NCI-H1930 (cell line): ENCODE results near the gene MBNL3.

Experiments
- DNase-seq, 2 experiments: peaks; one replicate each; lab custom pipeline; 2025; lab: John Stamatoyannopoulos, UW

Gene MBNL3, protein sequence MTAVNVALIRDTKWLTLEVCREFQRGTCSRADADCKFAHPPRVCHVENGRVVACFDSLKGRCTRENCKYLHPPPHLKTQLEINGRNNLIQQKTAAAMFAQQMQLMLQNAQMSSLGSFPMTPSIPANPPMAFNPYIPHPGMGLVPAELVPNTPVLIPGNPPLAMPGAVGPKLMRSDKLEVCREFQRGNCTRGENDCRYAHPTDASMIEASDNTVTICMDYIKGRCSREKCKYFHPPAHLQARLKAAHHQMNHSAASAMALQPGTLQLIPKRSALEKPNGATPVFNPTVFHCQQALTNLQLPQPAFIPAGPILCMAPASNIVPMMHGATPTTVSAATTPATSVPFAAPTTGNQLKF

GRCh38 chrX:132488819-132489577 is at the start of gene MBNL3:
Gene MBNL3, minus strand, starts transcription at chrX:132489038. Its CDS starts 49,427 bp downstream, at chrX:132439611.
- DNase-seq: peak; percentile 17 to 32

- no peak for DNase-seq
Observed at GRCh38 chrX:132533409-132533808, 44.6 kb upstream of the MBNL3 start.

- no peak for DNase-seq
Observed at GRCh38 chrX:132532913-132533312, 44.1 kb upstream of the MBNL3 start.

GRCh38 chrX:132532097-132532496 is 43.3 kb upstream of the MBNL3 start:
- no peak for DNase-seq

GRCh38 chrX:132520792-132521191 is 32.0 kb upstream of the MBNL3 start:
- no peak for DNase-seq

DNA sequence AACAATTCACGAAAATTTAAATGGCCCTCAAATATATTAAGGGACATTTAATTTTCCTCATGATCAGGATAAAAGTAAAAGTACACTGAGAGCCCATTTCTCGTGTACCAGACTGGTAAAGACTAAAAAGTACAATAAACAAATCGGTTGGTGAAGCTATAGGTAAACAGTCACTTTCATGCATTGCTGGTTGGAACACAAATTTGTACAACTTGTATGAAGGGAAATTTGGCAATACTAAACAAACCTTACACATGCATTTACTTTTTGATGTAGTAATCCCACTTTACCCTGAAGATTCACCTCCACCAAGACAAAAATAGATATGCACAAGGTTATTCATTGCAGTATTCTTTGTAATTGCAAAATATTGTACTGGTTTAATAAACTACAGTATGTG is 31.4 kb upstream of the MBNL3 start:
- DNase-seq: no peak

- no peak for DNase-seq
Observed at GRCh38 chrX:132518401-132518800, 29.6 kb upstream of the MBNL3 start.

GRCh38 chrX:132508834-132509233 is 20.0 kb upstream of the MBNL3 start:
- DNase-seq: peak in 1 of 2 experiments; percentile 15

- no peak for DNase-seq
Observed at GRCh38 chrX:132505116-132505515, 16.3 kb upstream of the MBNL3 start.

GRCh38 chrX:132504417-132504816 is 15.6 kb upstream of the MBNL3 start:
- no peak for DNase-seq

DNA sequence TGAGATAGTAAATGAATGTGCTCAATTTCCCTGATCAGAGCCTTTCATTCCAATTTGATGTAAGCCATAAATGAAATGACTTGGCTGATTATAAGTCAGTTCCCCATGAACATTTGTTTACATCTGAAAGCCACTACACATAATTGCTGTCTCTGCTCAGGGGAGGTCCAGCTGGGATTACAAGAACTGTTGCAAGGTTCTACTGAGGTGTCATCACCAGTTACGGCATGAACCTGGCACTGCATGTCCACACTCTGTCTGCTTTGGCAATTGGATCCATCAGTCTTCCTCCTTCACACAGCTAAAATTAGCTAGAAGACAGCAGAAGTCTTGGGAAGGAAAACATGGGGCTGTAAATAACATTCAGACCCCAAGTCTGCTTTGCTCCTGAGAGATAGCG is 12.8 kb upstream of the MBNL3 start:
- DNase-seq: no peak

GRCh38 chrX:132497432-132497831 is 8.6 kb upstream of the MBNL3 start:
- no peak for DNase-seq

GRCh38 chrX:132493095-132493494 is 4.3 kb upstream of the MBNL3 start:
- DNase-seq: no peak

DNA sequence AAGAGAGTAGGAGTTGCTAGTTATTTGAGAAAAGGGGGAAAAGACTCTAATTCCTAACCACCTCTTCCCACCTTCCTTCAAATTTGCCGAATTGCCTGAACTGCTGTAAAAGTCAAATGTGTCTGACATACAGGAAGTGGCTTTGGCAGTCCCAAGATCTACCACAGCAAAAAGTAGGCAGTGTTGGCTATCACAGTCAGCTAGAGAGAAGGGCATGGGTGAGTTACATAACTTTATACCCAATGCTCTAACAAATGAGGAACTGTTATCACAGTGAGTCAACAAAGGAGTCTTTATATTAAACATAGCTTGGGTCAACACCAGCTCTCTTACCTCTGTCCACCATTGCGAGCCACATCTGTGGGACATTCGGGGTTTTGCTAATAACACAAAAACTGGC is 2.4 kb upstream of the MBNL3 start:
- no peak for DNase-seq

GRCh38 chrX:132489578-132490419 is 961 bp upstream of the MBNL3 start:
- peak; percentile 31 to 41 for DNase-seq

GRCh38 chrX:132488180-132488705 is 595 bp downstream of the MBNL3 start:
- no peak for DNase-seq

DNA sequence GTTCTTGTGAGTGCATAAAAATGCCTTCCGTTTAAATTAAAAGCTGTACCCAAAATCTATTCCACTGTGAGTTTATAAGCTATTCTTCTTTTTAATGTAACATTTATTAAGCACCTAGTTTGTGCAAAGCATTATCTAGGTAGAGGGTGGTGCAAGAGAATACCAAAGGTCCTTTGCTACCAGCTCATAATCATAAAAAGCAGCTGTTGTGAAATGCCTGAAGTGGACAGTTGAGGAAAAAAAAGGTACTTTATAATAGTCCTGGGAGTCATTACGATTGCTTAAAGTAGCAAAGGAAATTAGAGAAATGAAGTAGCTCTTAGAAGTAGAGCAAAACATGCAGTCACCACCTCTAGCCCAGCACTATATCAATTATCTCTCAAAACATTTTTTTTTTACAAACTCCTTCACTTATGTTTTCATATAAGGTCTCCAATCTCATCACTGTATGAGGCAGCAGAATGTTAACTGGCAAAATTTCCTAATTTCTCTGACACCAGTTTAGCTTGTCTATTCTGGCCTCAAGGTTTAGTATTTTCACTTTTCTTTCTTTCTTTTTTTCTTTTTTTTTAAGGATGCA is 2.1 kb downstream of the MBNL3 start:
- no peak for DNase-seq

GRCh38 chrX:132483951-132484350 is 4.9 kb downstream of the MBNL3 start:
- no peak for DNase-seq

GRCh38 chrX:132483488-132483887 is 5.3 kb downstream of the MBNL3 start:
- peak; percentile 25 to 46 for DNase-seq

DNA sequence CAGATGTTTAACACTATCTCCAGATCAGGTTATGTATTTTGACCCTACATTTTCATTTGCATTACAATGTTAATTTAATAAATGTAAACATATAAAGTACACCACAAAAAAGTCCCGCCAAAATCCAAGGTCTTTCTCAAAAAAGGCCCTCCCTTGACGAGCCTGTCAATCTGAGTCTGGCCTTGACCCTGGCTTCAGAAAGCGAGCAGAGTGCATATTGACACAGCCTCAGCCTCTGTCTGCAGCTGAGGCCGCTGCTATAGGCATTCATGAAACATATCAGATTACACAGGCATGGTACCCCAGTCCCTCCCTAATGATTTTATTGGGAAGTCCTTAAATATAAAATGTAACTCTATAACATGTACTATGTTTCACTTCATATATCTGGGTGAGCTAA is 6.2 kb downstream of the MBNL3 start:
- no peak for DNase-seq

- DNase-seq: no peak
Observed at GRCh38 chrX:132481449-132481848, 7.4 kb downstream of the MBNL3 start.
